ENCODE measurements around the gene TMEM269. TPM values are rescaled to one million over a fixed set of nuclear protein-coding genes. Genes with fewer than 3 reads are reported as not detected.
"Not testable (repeated sequence)": the region's sequence is repeated elsewhere in the genome, so short reads cannot be mapped to it uniquely, and the experiment has no call there.

TMEM269 gene
- total RNA-seq, 1 experiment from 2014 or later: not detected

DNA sequence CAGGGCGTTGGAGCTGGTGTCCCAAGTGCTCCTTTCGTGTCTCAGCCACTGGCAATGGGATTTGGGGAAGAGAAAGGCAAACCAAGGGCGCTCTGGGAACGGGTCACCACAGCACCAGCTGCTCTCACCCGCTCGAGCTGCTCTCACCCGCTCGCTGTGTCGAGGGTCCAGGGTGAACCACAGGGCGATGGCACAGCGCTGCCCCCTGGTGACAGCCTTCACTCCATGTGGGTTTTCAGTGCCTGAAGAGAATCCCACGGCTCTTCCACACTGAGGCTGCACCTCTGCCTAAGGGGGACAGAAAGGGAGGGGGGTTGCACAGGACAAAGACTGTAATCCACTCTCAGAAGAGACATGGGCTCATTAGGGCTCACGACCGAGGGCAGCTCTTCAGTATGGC is 37.7 kb upstream of the TMEM269 start:
- DNase-seq (ENCODE audit: low read depth): no peak

DNA sequence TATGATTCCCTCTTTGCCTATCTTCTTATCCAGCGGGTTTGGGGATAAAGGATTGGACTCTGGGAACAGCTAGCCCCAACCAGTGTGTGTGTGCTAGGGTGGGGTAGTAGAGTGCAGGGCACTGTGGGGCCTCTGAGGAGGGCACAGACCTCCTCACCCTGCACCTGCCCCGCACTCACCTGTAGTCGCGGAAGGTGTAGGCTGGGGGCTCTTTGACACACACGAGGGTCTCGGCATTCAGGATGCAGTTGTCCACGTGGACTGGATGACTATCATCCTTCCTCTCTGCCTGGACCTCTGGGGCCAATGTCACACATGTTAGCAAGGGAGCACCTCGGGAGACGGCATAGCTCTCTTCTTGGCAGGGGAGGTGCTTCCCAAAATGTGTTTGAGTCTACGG is 36.8 kb upstream of the TMEM269 start:
- DNase-seq (ENCODE audit: low read depth): no peak

DNA sequence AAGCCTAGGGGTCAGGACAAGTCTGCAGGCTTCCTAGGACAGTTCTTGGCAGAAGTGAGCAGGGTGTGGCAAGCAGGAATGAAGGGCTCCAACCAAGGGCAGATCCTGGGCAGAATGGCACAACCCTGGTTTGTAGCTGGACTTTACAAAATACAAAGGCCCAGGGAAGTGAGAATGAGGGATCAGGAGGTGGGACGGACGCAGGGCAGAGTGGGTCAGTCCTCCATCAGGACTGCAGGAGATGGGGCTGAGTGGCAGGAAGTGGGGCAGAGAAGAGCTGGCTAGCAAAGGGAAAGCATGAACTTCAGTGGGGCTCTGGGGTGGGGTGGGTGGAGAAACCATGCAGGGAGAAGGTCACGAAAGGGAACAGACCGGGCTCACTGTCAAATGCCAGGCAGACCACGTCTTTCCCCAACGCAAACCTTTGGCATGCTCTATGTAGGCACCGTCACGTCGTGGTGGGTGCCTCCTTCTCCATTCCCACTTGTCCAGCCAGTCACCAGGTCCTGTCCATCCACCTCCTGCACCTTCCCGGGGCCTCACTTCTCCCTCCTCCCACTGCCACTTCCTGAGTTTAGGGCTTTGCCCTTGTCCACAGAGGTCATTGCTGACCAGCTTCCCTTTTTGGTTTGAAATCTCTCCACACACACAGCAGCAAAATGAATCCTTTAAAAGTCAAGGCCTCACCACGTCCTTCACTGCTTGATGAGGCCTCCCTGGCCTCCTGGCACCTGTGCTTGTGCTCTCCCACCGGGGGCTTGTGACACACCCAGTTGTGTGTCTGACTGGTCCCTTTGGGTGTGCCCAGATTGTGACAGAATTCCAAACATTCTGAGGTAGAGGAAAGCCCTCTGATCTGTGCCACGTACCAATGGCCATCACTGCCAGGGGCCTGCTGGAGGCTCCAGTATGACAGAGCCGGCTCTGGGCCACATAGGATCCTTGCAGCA is 36.1 kb upstream of the TMEM269 start:
- no peak for DNase-seq (ENCODE audit: low read depth)

DNA sequence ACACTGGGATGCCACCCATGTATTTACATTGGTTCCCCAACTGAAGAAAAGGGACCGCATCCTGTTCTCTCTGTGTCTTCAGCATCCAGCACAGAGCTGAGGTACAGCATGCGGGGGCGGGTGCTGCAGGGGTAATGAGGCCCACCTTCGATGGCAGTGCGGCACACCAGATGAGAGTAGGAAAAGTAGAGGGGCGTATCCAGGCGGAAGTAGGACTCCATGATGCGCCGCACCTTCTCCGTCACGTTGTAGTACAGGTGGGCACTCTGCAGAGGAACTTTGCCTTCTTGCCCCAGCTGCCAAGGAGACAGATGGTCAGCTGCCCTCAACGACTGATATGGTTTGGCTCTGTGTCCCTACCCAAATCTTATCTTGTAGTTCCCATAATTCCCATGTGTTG is 34.8 kb upstream of the TMEM269 start:
- DNase-seq (ENCODE audit: low read depth): no peak

DNA sequence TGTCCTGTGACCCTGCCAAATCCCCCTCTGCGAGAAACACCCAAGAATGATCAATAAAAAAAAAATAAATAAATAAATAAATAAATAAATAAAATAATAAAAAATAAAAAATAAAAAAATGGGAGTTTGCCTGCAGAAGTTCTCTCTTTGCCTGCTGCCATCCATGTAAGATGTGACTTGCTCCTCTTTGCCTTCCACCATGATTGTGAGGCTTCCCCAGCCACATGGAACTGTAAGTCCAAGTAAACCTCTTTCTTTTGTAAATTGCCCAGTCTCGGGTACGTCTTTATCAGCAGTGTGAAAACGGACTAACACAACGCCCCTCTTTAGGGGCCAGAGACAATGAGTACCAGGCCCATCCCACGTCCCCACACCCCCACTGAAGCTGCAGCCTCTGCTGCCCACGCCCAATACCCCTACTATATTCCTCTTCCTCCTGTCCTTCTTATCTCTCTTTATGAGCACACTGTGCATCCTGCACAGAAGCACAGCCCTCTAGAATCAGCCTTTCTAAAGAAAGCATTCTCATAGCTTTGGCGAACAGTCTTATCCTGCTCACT is 33.2 kb upstream of the TMEM269 start:
- DNase-seq (ENCODE audit: low read depth): not testable (repeated sequence)

DNA sequence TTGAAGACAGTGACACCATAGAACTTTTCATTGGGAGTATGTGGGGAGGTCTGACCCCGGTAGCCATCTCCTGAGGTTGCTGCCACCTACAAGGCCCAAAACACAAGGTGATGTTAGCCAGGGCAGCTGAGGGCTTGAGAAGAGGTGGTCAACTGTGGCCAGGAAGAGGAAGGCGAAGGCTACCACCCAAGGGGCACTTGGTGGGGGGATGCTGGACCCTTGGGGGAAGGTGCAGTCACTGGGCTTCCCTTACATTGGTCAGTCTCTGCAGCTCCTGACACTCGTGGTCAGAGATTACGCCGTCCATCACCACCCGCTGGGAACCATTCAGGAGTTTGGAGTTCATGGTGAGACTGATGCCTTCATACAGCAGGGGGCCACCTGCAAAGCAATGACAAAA is 32.5 kb upstream of the TMEM269 start:
- no peak for DNase-seq (ENCODE audit: low read depth)

DNA sequence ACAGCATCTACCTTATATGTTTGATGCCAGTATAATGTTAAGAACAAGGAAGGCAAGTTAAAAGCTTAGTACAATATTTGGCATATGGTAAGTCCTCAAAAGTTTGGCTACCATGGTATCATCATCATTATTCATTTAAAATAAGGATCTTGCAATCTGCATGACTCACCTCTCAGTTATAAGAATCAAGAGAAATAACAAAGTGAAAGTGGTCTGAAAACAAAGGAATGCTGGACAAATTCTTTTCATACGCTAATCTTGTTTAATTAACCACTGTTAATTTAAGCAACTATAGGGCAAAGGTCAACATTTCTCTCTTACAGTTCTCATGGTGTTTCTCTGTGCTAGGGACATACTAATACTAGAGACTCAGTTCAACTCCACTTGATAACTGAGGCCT is 31.7 kb upstream of the TMEM269 start:
- no peak for DNase-seq (ENCODE audit: low read depth)

DNA sequence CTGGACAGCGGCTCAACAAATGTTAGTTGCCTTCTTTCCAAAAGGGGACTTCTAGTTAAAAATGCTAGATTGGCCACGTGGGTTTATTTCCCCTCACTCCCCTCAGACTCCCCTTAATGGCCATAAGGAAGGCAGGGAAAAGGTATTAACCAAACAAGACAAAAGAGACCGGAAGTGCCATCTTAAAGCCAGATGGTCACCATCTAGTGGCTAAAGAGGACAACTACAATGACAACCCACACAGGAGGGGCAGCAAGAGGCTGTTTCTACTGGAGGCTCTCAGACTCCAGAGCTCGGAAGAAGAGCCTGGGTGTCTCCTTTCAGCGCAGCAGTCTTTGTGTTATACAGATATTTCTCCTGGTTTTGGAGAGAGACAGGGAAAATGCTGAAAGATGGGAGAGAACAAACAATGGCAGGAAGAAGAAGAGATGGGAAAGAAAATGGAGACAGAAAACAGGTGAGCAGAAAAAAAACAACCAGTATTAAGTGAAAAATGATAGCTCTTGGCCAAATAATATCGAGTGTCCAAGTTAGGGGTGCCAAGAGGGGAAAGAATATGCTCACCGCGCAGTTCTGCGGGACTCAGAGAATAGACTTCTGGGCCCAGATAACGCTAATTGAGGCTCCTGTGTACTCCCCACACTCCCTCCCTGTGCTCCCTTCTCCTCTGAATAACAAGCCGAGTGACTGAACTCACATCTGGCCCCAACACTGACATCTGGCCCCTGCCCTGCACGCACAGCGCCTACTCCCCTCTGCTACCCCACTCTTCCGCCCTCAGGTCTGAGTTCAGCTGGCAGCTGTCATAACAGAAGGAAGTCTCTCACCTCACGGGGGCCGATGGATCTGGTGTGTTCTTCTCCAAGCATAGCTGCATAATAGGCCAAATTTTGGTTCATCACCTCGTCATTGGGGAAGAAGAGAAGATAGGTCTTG is 27.6 kb upstream of the TMEM269 start:
- peak; percentile 56 for DNase-seq (ENCODE audit: low read depth)

DNA sequence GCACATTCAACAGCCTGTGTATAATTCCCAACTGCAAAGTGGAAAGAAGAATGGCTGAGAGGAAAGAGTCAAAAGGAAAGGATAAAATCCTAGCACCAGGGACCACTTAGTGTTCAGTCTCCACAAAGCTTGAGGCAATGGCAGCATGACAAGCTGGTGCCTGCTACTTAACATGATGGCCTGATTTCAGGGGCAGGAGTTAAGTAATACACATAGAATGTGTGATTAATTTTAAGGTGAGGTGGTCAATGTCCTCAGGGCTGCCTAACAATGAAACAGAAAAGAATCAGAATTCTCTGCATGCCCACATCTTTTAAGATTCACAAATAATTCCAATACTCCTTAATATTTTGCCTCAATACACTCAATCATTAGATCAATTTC is 26.9 kb upstream of the TMEM269 start:
- no peak for DNase-seq (ENCODE audit: low read depth)

DNA sequence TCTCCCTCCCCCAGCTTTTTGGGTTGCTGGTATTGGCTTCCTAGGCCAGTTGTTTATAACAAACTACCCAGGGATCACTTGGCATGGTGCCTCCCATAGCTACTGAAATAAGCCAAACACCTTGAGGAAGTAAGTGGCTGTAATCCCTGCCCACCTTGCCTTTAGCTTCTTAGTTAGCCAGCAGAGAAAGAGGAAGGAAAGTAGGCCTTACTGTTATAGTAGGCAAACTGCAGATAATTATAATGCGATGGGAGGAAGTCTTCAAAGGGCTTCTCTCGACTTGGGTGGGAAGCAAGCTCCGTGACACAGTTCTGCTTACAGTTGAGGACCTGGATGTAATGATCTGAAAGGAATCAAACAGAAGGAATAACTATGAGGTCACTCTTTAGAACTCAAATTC is 26.1 kb upstream of the TMEM269 start:
- no peak for DNase-seq (ENCODE audit: low read depth)

DNA sequence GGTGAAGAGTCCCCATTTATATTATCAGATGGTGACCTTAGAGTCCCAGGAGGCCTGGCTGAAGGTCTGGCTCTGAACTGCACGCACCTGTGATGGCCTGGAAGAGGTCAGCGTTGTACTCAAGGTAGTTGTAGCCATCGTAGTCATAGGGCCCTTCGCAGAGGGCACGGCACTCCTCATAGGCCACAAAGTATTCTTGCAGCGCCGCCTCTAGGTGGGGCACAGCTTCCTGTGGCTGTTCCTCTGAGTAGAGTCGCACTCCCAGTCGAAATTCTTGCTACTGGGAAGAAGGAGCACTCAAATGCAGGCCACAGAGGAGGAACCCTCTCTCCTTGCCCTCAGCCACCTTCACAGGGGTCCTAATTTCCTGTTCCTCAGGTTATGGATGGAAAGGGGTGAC is 25.7 kb upstream of the TMEM269 start:
- no peak for DNase-seq (ENCODE audit: low read depth)

DNA sequence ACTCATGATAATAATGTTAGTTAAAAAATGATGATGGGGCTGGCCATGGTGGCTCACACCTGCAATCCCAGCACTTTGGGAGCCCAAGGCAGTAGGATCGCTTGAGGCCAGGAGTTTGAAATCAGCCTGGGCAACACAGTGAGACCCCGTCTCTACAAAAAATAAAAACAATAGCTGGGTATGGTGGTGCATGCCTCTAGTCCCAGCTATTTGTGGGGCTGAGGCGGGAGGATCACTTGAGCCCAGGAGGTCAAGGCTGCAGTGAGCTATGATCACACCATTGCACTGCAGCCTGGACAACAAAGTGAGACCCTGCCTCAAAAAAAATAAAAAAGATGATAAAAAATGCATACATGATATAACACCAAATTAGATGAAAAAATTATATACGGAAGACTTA is 23.2 kb upstream of the TMEM269 start:
- no peak for DNase-seq (ENCODE audit: low read depth)

DNA sequence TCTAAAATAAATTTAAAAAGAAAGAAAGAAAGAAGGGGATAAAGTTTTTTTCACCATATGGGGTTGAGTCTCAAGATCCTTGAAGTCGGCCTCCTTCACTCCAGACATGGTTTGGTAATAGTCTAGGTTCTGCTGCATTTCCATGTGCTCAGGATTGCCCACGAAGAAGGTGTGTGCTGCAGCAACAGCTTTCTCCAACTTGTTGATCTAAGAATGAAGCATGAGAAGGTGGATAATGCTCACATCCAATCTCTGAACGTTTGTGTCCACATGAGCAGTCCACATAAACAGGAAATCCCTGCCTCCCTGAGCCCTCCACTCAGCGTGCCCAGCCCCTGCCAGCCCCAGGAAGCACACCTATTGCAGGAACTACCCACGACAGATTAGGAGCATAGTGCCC is 22.5 kb upstream of the TMEM269 start:
- DNase-seq (ENCODE audit: low read depth): no peak

DNA sequence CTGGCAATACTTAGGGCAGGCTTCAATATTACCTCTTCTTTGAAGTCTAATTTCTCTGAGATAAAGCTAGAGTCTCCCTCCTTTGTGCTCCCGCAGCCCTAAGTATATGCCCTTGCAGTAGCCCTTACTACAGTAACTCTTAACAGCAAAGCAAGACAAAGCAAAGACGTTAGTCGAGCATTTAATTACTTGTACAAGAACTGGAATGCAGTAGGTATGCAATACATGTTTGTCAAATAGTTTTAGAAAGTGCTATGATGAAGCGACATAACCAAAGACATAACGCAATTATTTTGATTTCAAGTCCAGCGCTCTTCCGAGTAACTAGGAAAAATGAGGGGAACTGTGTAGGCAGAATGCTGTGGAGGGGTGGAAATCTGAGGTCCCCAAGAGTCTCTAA is 19.5 kb upstream of the TMEM269 start:
- DNase-seq (ENCODE audit: low read depth): no peak

DNA sequence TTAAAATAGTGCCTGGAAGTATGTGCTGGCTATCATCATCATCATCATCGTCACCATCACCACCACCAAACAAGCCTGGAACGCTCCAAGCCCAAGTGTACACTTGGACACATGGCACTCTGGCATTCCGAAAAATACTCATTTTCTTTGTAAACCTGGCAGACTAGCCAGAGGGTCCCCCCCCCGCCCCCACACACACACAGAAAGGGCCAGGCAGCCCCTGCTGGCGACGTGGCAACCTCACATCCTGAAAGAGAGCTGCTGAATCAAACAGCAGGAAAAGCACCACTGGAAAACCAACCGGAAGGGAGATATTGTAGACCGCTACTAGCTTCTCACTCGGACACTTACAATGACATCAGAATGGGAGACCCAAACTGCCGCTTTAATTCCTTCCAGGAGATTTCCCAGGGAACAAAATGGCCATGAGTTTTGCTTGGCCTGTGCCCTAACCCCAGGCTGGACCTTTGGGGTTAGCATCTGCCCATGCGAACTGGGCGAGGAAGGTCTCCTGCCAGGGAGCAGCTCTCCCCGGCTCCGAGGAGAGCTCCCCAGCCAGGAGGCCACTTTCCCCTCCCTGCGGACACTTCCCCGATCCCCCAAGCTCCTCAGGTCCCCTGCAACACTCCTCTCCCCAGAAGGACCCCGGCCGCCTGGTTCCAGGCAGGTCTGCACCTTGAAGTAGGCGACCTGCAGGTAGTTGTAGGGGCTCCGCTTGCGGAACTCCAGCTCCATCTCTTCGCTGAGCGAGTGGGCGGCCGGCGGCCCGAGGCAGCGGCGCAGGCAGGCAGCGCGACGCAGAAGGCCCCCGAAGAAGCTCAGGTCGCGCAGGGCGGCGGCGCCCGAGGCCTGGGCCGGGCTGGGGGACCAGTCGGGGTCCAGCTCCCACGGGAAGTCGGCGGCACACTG is 18.7 kb upstream of the TMEM269 start:
- DNase-seq (ENCODE audit: low read depth): peak; percentile 81

DNA sequence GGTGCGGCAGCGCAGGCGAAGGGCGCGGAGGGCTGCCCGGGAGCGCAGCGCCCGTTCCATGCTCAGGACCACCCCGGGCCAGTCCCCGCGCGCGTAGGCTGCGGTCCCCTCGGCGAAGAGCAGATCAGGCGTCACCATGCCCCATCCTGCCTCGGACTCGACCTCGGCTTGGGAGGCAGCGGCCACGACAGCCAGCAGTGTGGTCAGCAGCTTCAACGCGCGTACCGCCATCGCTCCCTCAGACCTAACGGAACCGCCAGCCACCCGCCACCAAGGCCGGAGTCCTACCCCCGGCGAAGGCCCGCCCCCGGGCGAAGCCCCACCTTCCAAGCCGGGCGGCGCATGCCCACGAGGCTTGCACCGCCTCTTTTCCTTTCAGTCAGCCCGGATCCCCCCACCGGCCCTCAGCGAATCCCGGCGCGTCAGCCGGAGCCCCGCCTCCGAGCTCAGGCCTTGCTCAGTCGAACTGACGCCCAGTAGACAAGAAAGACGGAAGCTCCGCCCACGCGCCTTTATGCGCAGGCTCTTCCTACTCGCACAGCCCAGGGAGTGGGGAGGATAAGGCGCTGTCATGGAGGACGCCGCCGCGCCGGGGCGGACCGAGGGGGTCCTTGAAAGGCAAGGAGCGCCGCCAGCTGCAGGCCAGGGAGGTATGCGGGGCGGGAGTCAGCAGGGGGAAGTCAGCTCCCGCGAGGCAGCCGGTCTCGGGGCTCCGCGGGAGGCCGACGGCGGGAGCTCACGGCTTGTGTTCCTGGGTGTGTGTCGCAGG is 17.9 kb upstream of the TMEM269 start, which contains the start of the genes C1orf50 and P3H1:
TSS of gene C1orf50 (plus strand) at position 509 of the 769 bp plus-strand sequence. CDS start at position 572, 63 bp downstream.
TSS of gene P3H1 (minus strand) at position 288 of the 769 bp plus-strand sequence. CDS start at position 231, 57 bp downstream.
- DNase-seq (ENCODE audit: low read depth): peak; percentile 99

DNA sequence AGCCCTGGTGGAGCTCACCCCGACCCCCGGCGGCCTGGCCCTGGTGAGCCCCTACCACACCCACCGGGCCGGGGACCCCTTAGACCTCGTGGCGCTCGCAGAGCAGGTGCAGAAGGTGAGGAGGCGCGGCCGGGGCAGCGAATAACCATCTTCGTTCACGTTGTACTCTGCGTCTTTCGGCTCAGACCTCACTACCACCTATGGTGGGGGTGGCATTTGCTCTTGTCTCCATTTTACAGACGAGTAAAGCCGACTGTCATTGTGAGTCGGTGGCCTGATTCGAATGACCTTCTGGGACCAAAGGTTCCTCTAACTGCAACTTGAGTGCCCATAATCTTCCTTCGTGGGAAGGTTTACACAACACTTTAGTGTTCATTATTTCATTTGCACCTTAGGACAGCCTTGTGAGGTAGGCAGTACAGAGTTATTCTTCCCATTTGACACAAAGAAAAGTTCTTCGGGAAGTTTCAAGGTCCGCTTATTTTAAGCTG is 17.2 kb upstream of the TMEM269 start:
- DNase-seq (ENCODE audit: low read depth): no peak

DNA sequence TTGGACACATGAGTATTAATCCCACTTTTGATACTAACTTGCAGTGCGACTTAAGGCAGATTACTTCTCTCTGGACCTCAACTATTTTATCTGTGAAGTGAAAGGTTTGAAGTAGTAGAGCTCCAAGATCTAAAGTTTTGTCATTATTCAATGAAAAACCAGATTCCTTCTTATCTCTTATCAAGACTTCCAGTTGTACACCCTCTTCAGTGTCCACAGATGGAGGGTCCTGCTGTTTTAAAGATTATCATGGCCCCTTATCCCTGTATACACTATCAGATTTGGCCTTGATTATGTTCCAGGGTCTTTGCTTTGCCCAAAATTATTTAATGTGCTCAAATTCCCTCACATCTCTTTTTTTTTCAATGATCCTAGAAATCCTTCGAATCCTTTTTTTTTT is 16.6 kb upstream of the TMEM269 start:
- DNase-seq (ENCODE audit: low read depth): no peak

DNA sequence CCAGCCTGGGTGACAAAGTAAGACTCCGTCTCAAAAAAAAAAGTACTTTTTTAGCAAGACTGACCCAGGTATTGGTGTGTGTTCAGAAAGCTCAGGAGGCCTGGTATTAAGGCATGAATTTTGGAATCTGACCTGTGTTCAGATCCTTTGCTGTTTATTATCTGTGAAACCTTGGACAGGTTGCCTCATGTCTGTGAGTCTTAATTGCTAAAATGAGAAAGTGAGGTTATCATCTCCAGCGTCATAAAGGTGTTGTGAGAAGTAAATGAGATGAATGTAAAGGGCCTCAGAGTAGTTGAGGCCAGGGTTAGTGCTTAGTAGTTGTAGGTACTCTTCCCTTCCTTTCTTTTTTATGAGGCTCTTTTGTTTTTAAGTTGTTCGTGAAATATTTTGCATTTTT is 15.0 kb upstream of the TMEM269 start:
- no peak for DNase-seq (ENCODE audit: low read depth)

DNA sequence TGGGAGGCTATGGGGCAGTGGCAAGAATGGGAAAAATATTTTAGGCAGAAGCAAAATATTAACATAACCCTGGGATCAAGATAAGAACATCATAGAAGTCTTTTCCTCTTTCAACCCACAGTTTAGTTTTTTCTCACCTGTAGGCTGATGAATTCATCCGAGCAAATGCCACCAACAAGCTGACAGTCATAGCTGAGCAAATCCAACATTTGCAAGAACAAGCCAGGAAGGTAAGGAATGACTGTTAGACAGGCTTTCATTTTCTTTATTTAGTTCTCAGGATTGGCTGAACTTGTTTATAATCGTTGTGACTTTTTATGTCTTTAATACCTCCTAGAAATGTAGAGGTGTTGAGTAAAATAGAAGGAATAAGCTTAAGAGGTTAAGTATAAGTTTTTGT is 11.4 kb upstream of the TMEM269 start:
- no peak for DNase-seq (ENCODE audit: low read depth)

Measured in HT1080 (cell line).